Common myeloid progenitor, CD34-positive (primary cell): ENCODE data around the gene NRTN.

Source experiments
- CTCF ChIA-PET: fragments of 350-600 bp; sonication (Branson Sonifier 250); formaldehyde crosslinking; loops from one replicate; lab custom pipeline; 2021; ENCODE audit warnings: antibody characterized with exemption; lab: Charles Lee
- POLR2A ChIA-PET: fragments of 350-600 bp; sonication (Branson Sonifier 250); formaldehyde crosslinking; loops from one replicate; lab custom pipeline; 2021; ENCODE audit warnings: antibody characterized with exemption; lab: Charles Lee
- DNase-seq, 3 donors: peaks; one replicate each; pipeline versions ENCODE4 v3.0.0 to v3.0.0-alpha.2; 2013
- H3K27ac ChIP-seq, 2 experiments: 1 replicate in 1 of 2; 2 replicates in 1 of 2; pipeline ENCODE4 v1.7.0; 2013; ENCODE audit warnings: inconsistent platforms in 2 of 2, low read length in 2 of 2, mild to moderate bottlenecking in 2 of 2, low read depth in 1 of 2, moderate library complexity in 1 of 2; ENCODE audit not compliant: severe bottlenecking in 2 of 2, insufficient read depth in 1 of 2, poor library complexity in 1 of 2
- H3K27me3 ChIP-seq, 5 experiments: replicated peaks in 2 of 5; 1 replicate in 3 of 5; 2 replicates in 2 of 5; pipeline versions ENCODE4 v1.6.1 to v1.7.0; 2013; ENCODE audit warnings: low read length in 4 of 5, mild to moderate bottlenecking in 2 of 5, moderate library complexity in 2 of 5, inconsistent platforms in 1 of 5; ENCODE audit not compliant: insufficient read depth in 5 of 5, control insufficient read depth in 4 of 5
- H3K36me3 ChIP-seq, 4 experiments: 1 replicate in 2 of 4; 2 replicates in 2 of 4; pipeline versions ENCODE4 v1.6.1 to v1.7.0; 2013; ENCODE audit warnings: low read length in 3 of 4, control low read depth in 1 of 4, mild to moderate bottlenecking in 1 of 4; ENCODE audit not compliant: control insufficient read depth in 4 of 4, insufficient read depth in 4 of 4
- H3K4me1 ChIP-seq, 4 experiments: 1 replicate in 3 of 4; 2 replicates in 1 of 4; pipeline versions ENCODE4 v1.6.1 to v1.7.1; 2013; ENCODE audit warnings: low read length in 3 of 4, mild to moderate bottlenecking in 3 of 4, control low read depth in 1 of 4, inconsistent platforms in 1 of 4, moderate library complexity in 1 of 4; ENCODE audit not compliant: control insufficient read depth in 4 of 4, insufficient read depth in 4 of 4; ENCODE audit errors: control extremely low read depth in 1 of 4
- H3K4me3 ChIP-seq, 7 experiments: 1 replicate in 4 of 7; 2 replicates in 3 of 7; pipeline versions ENCODE4 v1.5.1 to v1.7.0; 2013; ENCODE audit warnings: mild to moderate bottlenecking in 7 of 7, low read length in 6 of 7, moderate library complexity in 6 of 7, inconsistent platforms in 2 of 7, low read depth in 2 of 7, control low read depth in 1 of 7; ENCODE audit not compliant: insufficient read depth in 4 of 7, control insufficient read depth in 1 of 7; ENCODE audit errors: extremely low read depth in 1 of 7
- H3K9me3 ChIP-seq, 5 experiments: 1 replicate in 4 of 5; 2 replicates in 1 of 5; pipeline versions ENCODE4 v1.6.1 to v1.7.1; 2013; ENCODE audit warnings: low read length in 4 of 5, mild to moderate bottlenecking in 2 of 5, inconsistent platforms in 1 of 5, low read depth in 1 of 5, moderate library complexity in 1 of 5; ENCODE audit not compliant: control insufficient read depth in 4 of 5, insufficient read depth in 2 of 5; ENCODE audit errors: control extremely low read depth in 1 of 5
- WGBS: methylation state at CpG from one replicate; pipeline ENCODE4 v1.1.5; 2013; ENCODE audit not compliant: insufficient coverage; 5-methylcytosine and 5-hydroxymethylcytosine counted together

The NRTN gene

GRCh38 chr19:5805462-5806132, 730 bp downstream of the NRTN start:
- Histone ChIP-seq H3K4me1 (peaks cover 0 to 40% (median 21%) of the 10 kb centered on the region in 4 experiments), H3K27me3 (peaks cover 0 to 21% (median 10%) of the 10 kb centered on the region in 5 experiments), H3K36me3 (no peaks in the 10 kb centered on the region), H3K27ac (no peak overlapping the region), H3K4me3 (peak overlapping the region in 2 of 7 experiments; percentile 50 to 54), H3K9me3 (no peaks in the 10 kb centered on the region)
- CTCF ChIA-PET = interaction anchor here (1.7 kb wide), 1 partner anchor 86 kb away, joined by 10 read pairs; no protein-coding TSS in a partner anchor
- WGBS = 5% methylated on average over 23 of the region's 46 CpGs
- POLR2A ChIA-PET = no interaction called here
- DNase-seq = peak; percentile 66 to 80 (median 80)

- POLR2A ChIA-PET = no interaction called here
- Histone ChIP-seq H3K4me3 (no peak overlapping the region), H3K27me3 (peaks cover 0 to 21% (median 10%) of the 10 kb centered on the region in 5 experiments), H3K27ac (no peak overlapping the region), H3K4me1 (peaks cover 0 to 35% (median 21%) of the 10 kb centered on the region in 4 experiments), H3K36me3 (no peaks in the 10 kb centered on the region), H3K9me3 (no peaks in the 10 kb centered on the region)
- no peak for DNase-seq
- WGBS = 34% methylated on average over 4 of the region's 6 CpGs
- CTCF ChIA-PET = interaction anchor here (1.1 to 1.7 kb wide), 7 partner anchors 15 to 97 kb away, joined by 3 to 10 read pairs (median 4); partner anchors contain the start of gene NDUFA11
These were observed 1.2 kb downstream of the NRTN start for GRCh38 chr19:5806133-5806489.

GRCh38 chr19:5806905-5807304, 2.0 kb downstream of the NRTN start:
- no peaks in the 10 kb centered on the region for H3K36me3 ChIP-seq
- 97% methylated on average over 5 of the region's 5 CpGs for WGBS
- H3K4me1 ChIP-seq = peaks cover 0 to 28% (median 19%) of the 10 kb centered on the region in 4 experiments
- H3K4me3 ChIP-seq = no peak overlapping the region
- no peak for DNase-seq
- H3K27me3 ChIP-seq = peaks cover 0 to 21% (median 10%) of the 10 kb centered on the region in 5 experiments
- no peak overlapping the region for H3K27ac ChIP-seq
- ChIA-PET CTCF (interaction anchor here (0.7 to 1.7 kb wide), 9 partner anchors 15 to 228 kb away, joined by 3 to 10 read pairs (median 3); partner anchors contain the start of gene NDUFA11), POLR2A (no interaction called here)
- no peaks in the 10 kb centered on the region for H3K9me3 ChIP-seq

- no peak for DNase-seq
- Histone ChIP-seq H3K4me3 (no peak overlapping the region), H3K27ac (no peak overlapping the region), H3K4me1 (peaks cover 0 to 20% (median 14%) of the 10 kb centered on the region in 4 experiments), H3K27me3 (peaks cover 0 to 21% (median 10%) of the 10 kb centered on the region in 5 experiments), H3K9me3 (no peaks in the 10 kb centered on the region), H3K36me3 (no peaks in the 10 kb centered on the region)
- POLR2A ChIA-PET = no interaction called here
- CTCF ChIA-PET = interaction anchor here (1.0 to 1.4 kb wide), 4 partner anchors 11 to 215 kb away, joined by 3 to 5 read pairs (median 4); no protein-coding TSS in a partner anchor
- WGBS = 83% methylated on average over 10 of the region's 21 CpGs
These were observed 3.4 kb downstream of the NRTN start for GRCh38 chr19:5808120-5808816.

- POLR2A ChIA-PET = no interaction called here
- no peak for DNase-seq
These were observed 4.2 kb downstream of the NRTN start for GRCh38 chr19:5809053-5809452.

GRCh38 chr19:5809469-5809868, 4.6 kb downstream of the NRTN start:
- no peak for DNase-seq
- H3K9me3 ChIP-seq = no peaks in the 10 kb centered on the region
- no peak overlapping the region for H3K27ac ChIP-seq
- H3K4me1 ChIP-seq = peaks cover 0 to 10% (median 5%) of the 10 kb centered on the region in 4 experiments
- H3K36me3 ChIP-seq = no peaks in the 10 kb centered on the region
- WGBS = 88% methylated on average over 8 of the region's 10 CpGs
- H3K4me3 ChIP-seq = no peak overlapping the region
- POLR2A ChIA-PET = no interaction called here
- CTCF ChIA-PET = interaction anchor here (0.9 to 1.6 kb wide), 2 partner anchors 13 to 84 kb away, joined by 3 to 4 read pairs; no protein-coding TSS in a partner anchor
- peaks cover 0 to 17% (median 10%) of the 10 kb centered on the region in 5 experiments for H3K27me3 ChIP-seq

More at GRCh38 chr19:5809053-5809452, 4.2 kb downstream of the NRTN start:
- H3K4me1 ChIP-seq = peaks cover 0 to 14% (median 9%) of the 10 kb centered on the region in 4 experiments
- H3K27me3 ChIP-seq = peaks cover 0 to 21% (median 10%) of the 10 kb centered on the region in 5 experiments
- no peaks in the 10 kb centered on the region for H3K36me3 ChIP-seq
- CTCF ChIA-PET = interaction anchor here (0.9 to 1.6 kb wide), 2 partner anchors 14 to 84 kb away, joined by 3 to 4 read pairs; no protein-coding TSS in a partner anchor
- no peak overlapping the region for H3K27ac ChIP-seq
- no peak overlapping the region for H3K4me3 ChIP-seq
- H3K9me3 ChIP-seq = no peaks in the 10 kb centered on the region
- 87% methylated on average over 9 of the region's 9 CpGs for WGBS
